Measurements from ENCODE around the gene FLOT2. TPM values are rescaled to one million over a fixed set of nuclear protein-coding genes. Genes with fewer than 3 reads are reported as not detected.

Gene FLOT2
- total and polyA plus RNA-seq, 5 donors from 2014 or later = 167 to 345 (median 299) TPM

GRCh38 chr17:28916302-28916934, 18.9 kb upstream of the FLOT2 start:
- no peak overlapping the region for H3K4me3 Mint-ChIP-seq
- no peaks in the 10 kb centered on the region for H3K9me3 ChIP-seq (ENCODE audit: control insufficient read depth in 2 of 2, low read length in 2 of 2)
- no peaks in the 10 kb centered on the region for H3K27me3 Mint-ChIP-seq
- H3K27ac ChIP-seq (ENCODE audit: insufficient read depth, low read length, poor library complexity, severe bottlenecking) = no peak overlapping the region
- peak; percentile 71 to 83 for ATAC-seq (ENCODE audit: low read depth in 2 of 2)
- H3K4me1 ChIP-seq (ENCODE audit: control insufficient read depth, insufficient read depth, low read length, poor library complexity, severe bottlenecking) = no peaks in the 10 kb centered on the region
- H3K27me3 ChIP-seq (ENCODE audit: control insufficient read depth, insufficient read depth, low read length) = no peaks in the 10 kb centered on the region
- H3K36me3 ChIP-seq (ENCODE audit: control insufficient read depth, insufficient read depth, low read length) = peaks cover 92% of the 10 kb centered on the region
- no peak overlapping the region for H3K4me3 ChIP-seq (ENCODE audit: low read depth, low read length)
- no peaks in the 10 kb centered on the region for H3K9me3 Mint-ChIP-seq
- peaks cover 9 to 12% (median 10%) of the 10 kb centered on the region in 4 donors for H3K4me1 Mint-ChIP-seq
- peak; percentile 27 to 60 (median 54) for DNase-seq
- H3K36me3 Mint-ChIP-seq = peaks cover 61% of the 10 kb centered on the region
- peak overlapping the region in 2 of 3 donors; percentile 86 to 89 for H3K27ac Mint-ChIP-seq

DNA sequence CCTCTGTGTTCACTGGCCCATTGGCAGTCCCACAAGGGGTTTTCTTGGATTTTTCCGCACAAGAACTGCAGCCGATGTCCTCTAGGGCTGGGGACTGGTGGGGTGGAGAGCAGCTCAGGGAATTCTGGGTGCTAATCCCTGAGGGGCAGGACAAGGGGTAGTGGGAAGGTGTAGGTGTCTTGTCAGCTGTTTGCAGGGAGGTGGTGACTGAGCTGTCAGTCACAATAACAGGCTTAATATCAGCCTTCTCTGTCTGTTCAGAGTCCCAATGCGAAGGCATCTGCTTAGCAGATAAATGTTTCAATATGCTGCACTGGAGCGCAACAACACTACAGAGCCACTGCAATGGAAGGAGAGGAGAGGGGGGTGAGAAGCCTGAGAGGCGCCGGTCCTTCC, 15.4 kb upstream of the FLOT2 start:
- H3K36me3 Mint-ChIP-seq = peaks cover 63% of the 10 kb centered on the region
- no peaks in the 10 kb centered on the region for H3K27me3 ChIP-seq (ENCODE audit: control insufficient read depth, insufficient read depth, low read length)
- H3K27ac Mint-ChIP-seq = peak overlapping the region in 1 of 3 donors; percentile 11

GRCh38 chr17:28912281-28912937, 14.9 kb upstream of the FLOT2 start:
- no peak for ATAC-seq (ENCODE audit: low read depth in 2 of 2)
- Histone ChIP-seq H3K4me1 (ENCODE audit: control insufficient read depth, insufficient read depth, low read length, poor library complexity, severe bottlenecking) (no peaks in the 10 kb centered on the region), H3K27me3 (ENCODE audit: control insufficient read depth, insufficient read depth, low read length) (no peaks in the 10 kb centered on the region), H3K36me3 (ENCODE audit: control insufficient read depth, insufficient read depth, low read length) (peaks cover 93% of the 10 kb centered on the region), H3K4me3 (ENCODE audit: low read depth, low read length) (no peak overlapping the region), H3K9me3 (ENCODE audit: control insufficient read depth in 2 of 2, low read length in 2 of 2) (no peaks in the 10 kb centered on the region), H3K27ac (ENCODE audit: insufficient read depth, low read length, poor library complexity, severe bottlenecking) (no peak overlapping the region)
- Mint-ChIP-seq H3K4me3 (no peak overlapping the region), H3K4me1 (peaks cover 7 to 11% (median 10%) of the 10 kb centered on the region in 4 donors), H3K27ac (no peak overlapping the region), H3K27me3 (no peaks in the 10 kb centered on the region), H3K9me3 (no peaks in the 10 kb centered on the region), H3K36me3 (peaks cover 63% of the 10 kb centered on the region)
- no peak for DNase-seq

More for the DNA sequence above, 15.4 kb upstream of the FLOT2 start:
- DNase-seq (no peak), ATAC-seq (ENCODE audit: low read depth in 2 of 2) (no peak)
- Histone ChIP-seq H3K27ac (ENCODE audit: insufficient read depth, low read length, poor library complexity, severe bottlenecking) (no peak overlapping the region), H3K36me3 (ENCODE audit: control insufficient read depth, insufficient read depth, low read length) (peaks cover 93% of the 10 kb centered on the region), H3K4me1 (ENCODE audit: control insufficient read depth, insufficient read depth, low read length, poor library complexity, severe bottlenecking) (no peaks in the 10 kb centered on the region), H3K9me3 (ENCODE audit: control insufficient read depth in 2 of 2, low read length in 2 of 2) (no peaks in the 10 kb centered on the region), H3K4me3 (ENCODE audit: low read depth, low read length) (no peak overlapping the region)
- Mint-ChIP-seq H3K9me3 (no peaks in the 10 kb centered on the region), H3K27me3 (no peaks in the 10 kb centered on the region), H3K4me3 (no peak overlapping the region), H3K4me1 (peaks cover 7 to 11% (median 10%) of the 10 kb centered on the region in 4 donors)

GRCh38 chr17:28911411-28912045, 14.0 kb upstream of the FLOT2 start:
- DNase-seq (no peak), ATAC-seq (ENCODE audit: low read depth in 2 of 2) (no peak)
- no peaks in the 10 kb centered on the region for H3K4me1 ChIP-seq (ENCODE audit: control insufficient read depth, insufficient read depth, low read length, poor library complexity, severe bottlenecking)
- Mint-ChIP-seq H3K27me3 (no peaks in the 10 kb centered on the region), H3K4me1 (peaks cover 5 to 10% (median 7%) of the 10 kb centered on the region in 4 donors), H3K4me3 (no peak overlapping the region), H3K36me3 (peaks cover 66% of the 10 kb centered on the region), H3K27ac (no peak overlapping the region), H3K9me3 (no peaks in the 10 kb centered on the region)
- no peaks in the 10 kb centered on the region for H3K9me3 ChIP-seq (ENCODE audit: control insufficient read depth in 2 of 2, low read length in 2 of 2)
- H3K4me3 ChIP-seq (ENCODE audit: low read depth, low read length) = no peak overlapping the region
- no peak overlapping the region for H3K27ac ChIP-seq (ENCODE audit: insufficient read depth, low read length, poor library complexity, severe bottlenecking)
- H3K36me3 ChIP-seq (ENCODE audit: control insufficient read depth, insufficient read depth, low read length) = peaks cover 94% of the 10 kb centered on the region
- H3K27me3 ChIP-seq (ENCODE audit: control insufficient read depth, insufficient read depth, low read length) = no peaks in the 10 kb centered on the region

- Mint-ChIP-seq H3K4me3 (no peak overlapping the region), H3K4me1 (peaks cover 0 to 5% (median 3%) of the 10 kb centered on the region in 4 donors), H3K36me3 (peaks cover 68% of the 10 kb centered on the region), H3K9me3 (no peaks in the 10 kb centered on the region), H3K27me3 (no peaks in the 10 kb centered on the region), H3K27ac (no peak overlapping the region)
- DNase-seq (no peak), ATAC-seq (ENCODE audit: low read depth in 2 of 2) (no peak)
- Histone ChIP-seq H3K9me3 (ENCODE audit: control insufficient read depth in 2 of 2, low read length in 2 of 2) (no peaks in the 10 kb centered on the region), H3K36me3 (ENCODE audit: control insufficient read depth, insufficient read depth, low read length) (peaks cover 96% of the 10 kb centered on the region), H3K27me3 (ENCODE audit: control insufficient read depth, insufficient read depth, low read length) (no peaks in the 10 kb centered on the region), H3K4me1 (ENCODE audit: control insufficient read depth, insufficient read depth, low read length, poor library complexity, severe bottlenecking) (no peaks in the 10 kb centered on the region), H3K4me3 (ENCODE audit: low read depth, low read length) (no peak overlapping the region), H3K27ac (ENCODE audit: insufficient read depth, low read length, poor library complexity, severe bottlenecking) (no peak overlapping the region)
Observed at GRCh38 chr17:28910534-28910933, 13.0 kb upstream of the FLOT2 start.

- H3K27me3 Mint-ChIP-seq = no peaks in the 10 kb centered on the region
- peaks cover 54% of the 10 kb centered on the region for H3K36me3 Mint-ChIP-seq
- H3K27ac Mint-ChIP-seq = peak overlapping the region in 1 of 3 donors; percentile 56
- no peak for DNase-seq
- Histone ChIP-seq H3K9me3 (ENCODE audit: control insufficient read depth in 2 of 2, low read length in 2 of 2) (no peaks in the 10 kb centered on the region), H3K27me3 (ENCODE audit: control insufficient read depth, insufficient read depth, low read length) (no peaks in the 10 kb centered on the region), H3K36me3 (ENCODE audit: control insufficient read depth, insufficient read depth, low read length) (peaks cover 80% of the 10 kb centered on the region), H3K27ac (ENCODE audit: insufficient read depth, low read length, poor library complexity, severe bottlenecking) (no peak overlapping the region), H3K4me3 (ENCODE audit: low read depth, low read length) (no peak overlapping the region), H3K4me1 (ENCODE audit: control insufficient read depth, insufficient read depth, low read length, poor library complexity, severe bottlenecking) (no peaks in the 10 kb centered on the region)
- no peak for ATAC-seq (ENCODE audit: low read depth in 2 of 2)
- no peaks in the 10 kb centered on the region for H3K9me3 Mint-ChIP-seq
- peak overlapping the region in 1 of 4 donors; percentile 86 for H3K4me3 Mint-ChIP-seq
- peaks cover 0 to 4% (median 1%) of the 10 kb centered on the region in 4 donors for H3K4me1 Mint-ChIP-seq
Observed at GRCh38 chr17:28908640-28909167, 11.2 kb upstream of the FLOT2 start.

DNA sequence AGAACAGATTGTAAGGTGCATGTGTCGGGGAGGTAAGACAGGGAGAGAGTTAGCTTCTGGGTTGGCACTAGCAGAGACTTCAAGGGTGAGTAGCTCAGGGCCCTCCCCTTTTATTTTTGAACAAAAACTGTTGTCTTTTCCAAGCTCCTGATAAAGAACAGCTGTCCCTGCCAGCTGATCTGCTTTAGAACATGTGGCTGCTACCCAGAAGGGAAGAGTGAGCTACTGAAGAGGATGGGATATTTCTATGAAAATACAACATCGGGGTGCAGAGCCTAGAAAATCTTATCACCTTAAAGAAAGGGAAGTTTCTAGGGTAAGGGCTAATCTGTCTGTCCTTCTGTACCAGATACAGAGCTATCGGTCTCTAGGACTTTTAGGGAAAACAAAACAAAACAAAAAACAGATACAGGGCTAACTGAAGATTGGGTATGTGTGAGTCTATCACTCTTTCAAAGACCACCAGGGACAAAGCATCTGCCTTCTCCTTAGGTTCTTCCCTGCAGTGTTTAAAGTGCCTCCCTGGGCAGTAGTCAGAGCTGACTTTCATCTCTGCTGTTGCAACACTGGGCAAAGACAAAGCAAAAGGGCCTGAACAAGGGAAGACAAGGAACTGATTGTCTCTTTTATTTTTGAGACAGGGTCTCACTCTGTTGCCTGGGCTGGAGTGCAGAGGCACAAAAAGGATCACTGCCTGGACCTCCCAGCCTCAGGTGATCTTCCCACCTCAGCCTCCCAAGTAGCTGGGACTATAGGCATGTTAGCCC, 10.4 kb upstream of the FLOT2 start:
- H3K4me3 Mint-ChIP-seq = peak overlapping the region in 1 of 4 donors; percentile 86
- H3K27ac ChIP-seq (ENCODE audit: insufficient read depth, low read length, poor library complexity, severe bottlenecking) = no peak overlapping the region
- peaks cover 71% of the 10 kb centered on the region for H3K36me3 ChIP-seq (ENCODE audit: control insufficient read depth, insufficient read depth, low read length)
- peak overlapping the region in 2 of 3 donors; percentile 53 to 60 for H3K27ac Mint-ChIP-seq
- no peak overlapping the region for H3K4me3 ChIP-seq (ENCODE audit: low read depth, low read length)
- DNase-seq = no peak
- H3K4me1 Mint-ChIP-seq = peaks cover 0 to 9% (median 4%) of the 10 kb centered on the region in 4 donors
- no peaks in the 10 kb centered on the region for H3K9me3 Mint-ChIP-seq
- no peak for ATAC-seq (ENCODE audit: low read depth in 2 of 2)
- H3K27me3 Mint-ChIP-seq = no peaks in the 10 kb centered on the region
- H3K27me3 ChIP-seq (ENCODE audit: control insufficient read depth, insufficient read depth, low read length) = no peaks in the 10 kb centered on the region
- H3K36me3 Mint-ChIP-seq = peaks cover 48% of the 10 kb centered on the region
- H3K9me3 ChIP-seq (ENCODE audit: control insufficient read depth in 2 of 2, low read length in 2 of 2) = no peaks in the 10 kb centered on the region
- no peaks in the 10 kb centered on the region for H3K4me1 ChIP-seq (ENCODE audit: control insufficient read depth, insufficient read depth, low read length, poor library complexity, severe bottlenecking)

All from CD4-positive, CD25-positive, alpha-beta regulatory T cell (primary cell).